Measurements from ENCODE around the gene SPAG16.
"Not testable (repeated sequence)": the region's sequence is repeated elsewhere in the genome, so short reads cannot be mapped to it uniquely, and the experiment has no call there.

SPAG16 gene

DNA sequence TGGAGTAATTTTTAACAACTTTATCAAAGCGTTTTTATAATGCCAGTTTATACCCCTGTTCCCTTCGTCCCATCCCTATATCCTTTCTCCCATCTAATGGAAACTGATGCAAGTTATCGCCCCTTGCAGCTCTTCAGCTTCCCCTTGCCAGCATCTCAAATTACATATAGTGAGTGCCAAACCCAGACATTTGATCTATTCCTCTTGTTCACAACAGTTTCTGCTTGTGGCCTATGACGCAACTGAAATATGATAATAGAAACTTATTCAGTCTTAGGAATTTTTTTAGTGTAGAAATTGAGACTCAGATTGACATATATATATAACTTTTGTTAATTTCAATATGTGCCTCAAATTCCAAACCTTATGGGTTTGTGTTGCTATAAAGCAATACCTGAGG lies 564.4 kb downstream of the SPAG16 start:
- no peak for DNase-seq
- in situ Hi-C loops (cut with HindIII; ENCODE audit: low pct_ligation_motif_present, low pct_unique_long_range_greater_than_20kb, low sequenced_read_pairs) = no loop called here

DNA sequence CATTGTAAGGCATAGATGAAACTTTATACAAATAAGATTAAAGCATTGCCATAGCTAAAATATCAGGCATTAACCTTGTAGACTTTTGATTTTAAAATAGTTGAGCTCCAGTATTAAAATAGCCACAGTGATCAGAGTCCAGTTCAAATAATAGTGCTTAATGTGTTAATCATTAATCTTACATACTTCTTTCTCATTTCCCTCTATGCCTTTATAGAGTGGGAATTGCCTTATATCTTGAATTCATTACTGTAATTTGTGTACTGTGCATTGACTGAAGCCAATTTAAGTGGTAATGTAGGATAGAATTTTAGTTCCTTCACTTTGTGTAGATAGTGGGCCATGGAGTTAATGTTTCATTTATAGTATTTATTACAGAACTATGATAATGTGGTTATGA lies 577.4 kb downstream of the SPAG16 start:
- in situ Hi-C loops (cut with HindIII; ENCODE audit: low pct_ligation_motif_present, low pct_unique_long_range_greater_than_20kb, low sequenced_read_pairs) = no loop called here

DNA sequence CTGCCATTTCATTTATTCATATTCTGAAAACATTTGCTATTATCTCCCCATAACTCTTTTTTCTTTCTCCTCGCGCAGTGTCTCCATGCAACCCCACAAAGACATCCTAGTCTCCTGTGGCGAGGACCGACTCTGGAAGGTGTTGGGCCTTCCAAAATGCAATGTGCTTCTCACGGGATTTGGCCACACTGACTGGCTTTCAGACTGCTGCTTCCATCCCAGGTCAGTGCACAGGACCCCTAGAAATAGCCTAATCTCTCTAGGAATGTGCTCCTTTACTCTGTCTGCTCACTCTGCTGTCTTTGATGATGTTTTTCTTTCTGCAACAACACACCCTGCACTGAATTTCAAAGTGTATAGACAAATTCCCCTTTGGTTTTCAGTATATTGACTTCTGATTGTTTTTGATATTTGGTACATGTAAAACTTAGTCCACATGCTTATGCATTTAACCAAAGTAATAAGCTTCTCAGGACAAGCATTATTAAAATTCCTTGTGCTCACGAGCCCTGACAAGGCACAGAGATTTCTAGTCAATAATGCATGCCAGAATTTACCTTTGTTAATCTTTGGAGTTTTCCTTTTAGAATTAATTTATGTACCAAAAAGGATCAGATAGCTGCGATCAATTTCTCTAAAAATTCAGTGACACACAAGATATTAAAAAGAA lies 578.3 kb downstream of the SPAG16 start:
- peak; percentile 11 for DNase-seq
- in situ Hi-C loops (cut with HindIII; ENCODE audit: low pct_ligation_motif_present, low pct_unique_long_range_greater_than_20kb, low sequenced_read_pairs) = no loop called here

More for the DNA sequence above, 577.4 kb downstream of the SPAG16 start:
- no peak for DNase-seq

DNA sequence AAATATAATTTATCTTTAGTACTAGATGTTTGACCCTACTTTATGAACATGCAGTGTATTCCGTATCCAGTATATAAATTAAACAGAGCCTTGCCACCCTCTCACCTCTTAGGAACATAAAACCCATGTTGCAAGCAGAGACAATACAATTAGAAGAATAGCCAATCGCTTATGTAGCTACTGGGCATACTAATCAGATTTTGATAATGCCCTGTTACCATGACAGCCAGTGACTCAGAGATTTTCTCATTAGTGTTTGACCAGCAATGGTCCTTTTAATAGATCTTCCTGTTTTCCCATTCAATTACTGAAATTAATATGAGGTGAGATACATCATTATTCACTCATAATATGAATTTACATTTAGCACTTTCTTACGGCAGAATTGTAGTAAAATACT lies 579.3 kb downstream of the SPAG16 start:
- in situ Hi-C loops (cut with HindIII; ENCODE audit: low pct_ligation_motif_present, low pct_unique_long_range_greater_than_20kb, low sequenced_read_pairs) = no loop called here
- DNase-seq = no peak

DNA sequence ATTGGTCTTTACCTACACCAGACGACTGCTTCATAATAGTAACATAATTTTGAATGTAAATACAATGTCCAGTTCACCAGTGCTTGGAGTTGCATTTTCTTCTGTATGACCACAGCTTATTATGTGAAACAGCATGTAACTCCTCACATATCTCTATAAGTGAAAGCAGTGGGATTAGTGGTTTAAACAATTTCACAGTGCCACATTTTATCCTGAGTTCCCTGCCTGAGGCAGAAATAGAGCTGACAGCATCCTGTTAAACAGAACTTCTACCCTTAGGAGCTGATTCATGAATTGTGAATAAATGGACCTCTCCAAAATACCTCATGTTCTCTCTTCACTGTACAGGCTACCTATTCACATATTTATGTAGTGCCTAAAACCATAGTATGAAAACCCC lies 584.3 kb downstream of the SPAG16 start:
- no peak for DNase-seq
- in situ Hi-C loops (cut with HindIII; ENCODE audit: low pct_ligation_motif_present, low pct_unique_long_range_greater_than_20kb, low sequenced_read_pairs) = no loop called here

DNA sequence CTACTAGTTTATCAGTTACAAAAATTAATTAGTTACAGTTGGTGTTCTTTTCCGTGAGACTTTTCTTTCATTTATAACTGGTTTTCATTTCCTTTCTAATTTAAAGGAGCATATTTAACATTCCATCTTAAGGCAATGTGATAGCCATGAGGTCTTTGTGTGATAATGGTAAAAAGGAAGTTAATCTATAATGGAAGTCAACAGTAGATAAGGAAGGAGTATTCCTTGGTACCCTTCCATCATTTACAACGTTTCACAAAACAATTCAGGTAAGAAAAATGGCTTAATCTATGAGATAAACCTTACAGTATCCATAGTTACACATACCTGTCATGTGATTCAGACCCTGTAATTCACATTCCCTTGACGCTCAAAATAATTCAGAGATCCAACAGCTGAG lies 601.2 kb downstream of the SPAG16 start:
- no peak for DNase-seq
- in situ Hi-C loops (cut with HindIII; ENCODE audit: low pct_ligation_motif_present, low pct_unique_long_range_greater_than_20kb, low sequenced_read_pairs) = no loop called here

DNA sequence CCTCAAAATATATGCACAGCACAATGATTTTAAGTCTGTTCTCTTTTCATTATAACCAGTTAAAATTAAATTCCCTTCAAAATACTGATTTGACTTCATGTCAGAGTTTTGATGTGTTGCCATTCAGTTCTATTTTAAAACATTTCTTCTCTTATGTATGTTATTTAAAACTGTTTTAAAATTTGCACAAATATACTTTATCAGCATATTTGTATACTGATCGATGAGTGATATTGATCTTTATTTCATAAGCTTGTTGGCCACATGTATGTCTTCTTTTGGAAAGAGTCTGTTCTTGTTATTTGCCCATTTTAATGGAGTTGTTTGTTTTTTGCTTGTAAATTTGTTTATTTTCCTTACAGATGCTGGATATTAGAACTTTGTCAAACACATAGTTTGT lies 630.2 kb downstream of the SPAG16 start:
- DNase-seq = no peak

DNA sequence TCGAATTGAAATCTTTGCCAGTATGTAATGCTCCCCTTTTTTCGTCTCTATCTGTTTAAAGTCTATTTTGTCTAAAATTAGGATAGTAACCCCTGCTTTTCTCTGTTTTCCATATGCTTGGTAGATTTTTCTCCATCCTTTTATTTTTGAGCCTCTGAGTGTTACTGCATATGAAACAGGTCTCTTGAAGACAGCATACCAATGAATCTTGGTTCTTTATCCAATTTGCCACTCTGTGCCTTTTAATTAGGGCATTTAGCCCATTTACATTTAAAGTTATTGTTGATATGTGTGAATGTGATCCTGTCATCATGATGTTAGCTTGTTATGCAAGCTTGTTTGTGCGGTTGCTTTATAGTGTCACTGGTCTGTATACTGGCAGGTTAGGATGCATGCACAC lies 635.8 kb downstream of the SPAG16 start:
- in situ Hi-C loops (cut with HindIII; ENCODE audit: low pct_ligation_motif_present, low pct_unique_long_range_greater_than_20kb, low sequenced_read_pairs) = no loop called here
- DNase-seq = no peak

More for the DNA sequence above, 630.2 kb downstream of the SPAG16 start:
- in situ Hi-C loops (cut with HindIII; ENCODE audit: low pct_ligation_motif_present, low pct_unique_long_range_greater_than_20kb, low sequenced_read_pairs) = no loop called here

DNA sequence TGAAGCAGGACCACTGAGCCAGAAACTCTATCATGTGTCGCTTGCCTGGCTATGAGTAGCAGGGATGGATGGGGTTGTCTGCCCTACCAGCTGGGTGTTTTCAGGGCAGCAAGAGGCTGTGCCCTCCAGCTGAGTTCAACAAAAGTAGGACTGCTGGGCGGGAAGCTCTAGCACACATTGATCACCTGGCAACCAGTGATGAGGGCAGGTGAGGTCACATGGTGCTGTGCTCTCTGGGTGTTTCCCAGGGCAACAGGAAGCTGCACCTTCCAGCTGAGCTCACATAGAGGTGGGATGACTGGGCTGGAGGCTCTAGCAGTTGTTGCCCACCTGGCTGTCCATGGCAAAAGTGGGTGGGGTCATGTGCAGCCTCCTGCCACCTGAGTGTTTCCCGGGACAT lies 639.3 kb downstream of the SPAG16 start:
- in situ Hi-C loops (cut with HindIII; ENCODE audit: low pct_ligation_motif_present, low pct_unique_long_range_greater_than_20kb, low sequenced_read_pairs) = no loop called here
- DNase-seq = no peak

DNA sequence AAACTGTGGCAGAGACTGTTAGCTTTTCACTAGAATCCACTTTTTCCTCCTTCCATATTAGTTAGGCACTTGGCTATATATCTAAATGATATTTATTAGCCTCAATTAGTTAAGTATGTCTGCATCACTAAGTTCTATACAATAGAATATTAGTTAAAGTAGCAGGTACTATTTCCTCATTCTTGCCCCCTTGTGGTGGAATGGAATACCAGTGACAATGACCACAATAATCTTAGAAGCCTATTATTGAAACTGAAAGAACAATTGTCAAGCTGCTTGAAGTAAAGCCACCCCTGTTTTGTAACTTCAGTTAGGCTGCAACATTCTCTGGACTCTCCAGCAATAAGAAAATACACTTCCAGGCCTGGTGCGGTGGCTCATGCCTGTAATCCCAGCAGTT lies 650.3 kb downstream of the SPAG16 start:
- in situ Hi-C loops (cut with HindIII; ENCODE audit: low pct_ligation_motif_present, low pct_unique_long_range_greater_than_20kb, low sequenced_read_pairs) = no loop called here

DNA sequence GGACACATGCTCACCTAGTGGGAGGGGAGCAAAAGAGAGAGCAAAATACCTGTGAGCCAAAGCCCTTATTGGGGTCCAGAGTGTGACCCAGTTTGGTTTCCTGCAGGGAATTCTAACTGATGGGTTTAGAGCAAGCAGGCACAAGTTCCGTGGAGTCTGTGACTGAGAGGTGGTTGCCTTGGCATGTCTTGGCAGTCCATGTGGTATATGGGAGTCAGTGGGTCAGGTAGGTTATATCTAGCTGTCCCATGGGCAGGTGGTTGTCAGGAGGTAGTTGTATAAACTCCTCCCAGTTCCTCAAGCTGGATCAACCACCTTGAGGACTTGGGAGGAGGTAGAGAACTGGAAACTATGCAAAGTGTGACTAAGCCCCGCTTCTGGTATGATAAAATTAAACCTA lies 673.8 kb downstream of the SPAG16 start:
- DNase-seq = no peak
- in situ Hi-C loops (cut with HindIII; ENCODE audit: low pct_ligation_motif_present, low pct_unique_long_range_greater_than_20kb, low sequenced_read_pairs) = no loop called here

More for the DNA sequence above, 650.3 kb downstream of the SPAG16 start:
- peak; percentile 37 for DNase-seq

DNA sequence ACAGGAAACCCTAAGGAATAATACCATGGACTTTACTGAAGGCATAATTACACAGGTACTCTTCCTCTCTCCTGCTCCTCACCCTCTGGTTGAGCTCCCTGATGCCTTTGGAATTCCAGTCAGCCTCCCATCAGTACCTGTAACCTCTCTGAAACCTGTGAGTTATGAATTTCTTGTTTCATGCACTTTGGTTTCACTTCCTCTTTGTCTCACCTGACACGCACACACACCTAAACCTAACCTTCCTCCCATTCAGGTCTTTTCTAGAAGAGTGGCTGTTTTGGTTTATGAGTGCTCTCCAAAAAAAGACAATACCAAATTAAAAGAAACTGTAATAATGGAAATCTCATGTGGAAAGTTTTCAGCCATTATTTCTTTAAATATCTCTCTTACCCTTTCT lies 675.3 kb downstream of the SPAG16 start:
- in situ Hi-C loops (cut with HindIII; ENCODE audit: low pct_ligation_motif_present, low pct_unique_long_range_greater_than_20kb, low sequenced_read_pairs) = no loop called here
- no peak for DNase-seq

DNA sequence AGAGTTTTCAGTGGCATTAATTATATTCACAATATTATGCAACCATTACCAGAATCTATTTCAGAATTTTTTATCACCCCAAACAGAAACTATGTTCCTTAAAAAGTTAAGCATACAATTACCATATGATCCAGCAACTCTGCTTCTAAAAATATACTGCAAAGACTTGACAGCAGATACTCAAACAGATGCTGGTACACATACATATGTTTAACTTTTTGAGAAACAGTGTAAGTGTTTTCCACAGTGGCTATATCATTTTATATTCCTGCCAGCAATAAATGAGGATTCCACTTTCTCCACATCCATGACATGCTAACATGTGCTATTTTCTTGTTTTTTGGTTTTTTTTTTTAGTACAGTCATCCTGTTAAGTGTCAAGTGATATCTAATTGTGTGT lies 687.3 kb downstream of the SPAG16 start:
- no peak for DNase-seq
- in situ Hi-C loops (cut with HindIII; ENCODE audit: low pct_ligation_motif_present, low pct_unique_long_range_greater_than_20kb, low sequenced_read_pairs) = no loop called here

DNA sequence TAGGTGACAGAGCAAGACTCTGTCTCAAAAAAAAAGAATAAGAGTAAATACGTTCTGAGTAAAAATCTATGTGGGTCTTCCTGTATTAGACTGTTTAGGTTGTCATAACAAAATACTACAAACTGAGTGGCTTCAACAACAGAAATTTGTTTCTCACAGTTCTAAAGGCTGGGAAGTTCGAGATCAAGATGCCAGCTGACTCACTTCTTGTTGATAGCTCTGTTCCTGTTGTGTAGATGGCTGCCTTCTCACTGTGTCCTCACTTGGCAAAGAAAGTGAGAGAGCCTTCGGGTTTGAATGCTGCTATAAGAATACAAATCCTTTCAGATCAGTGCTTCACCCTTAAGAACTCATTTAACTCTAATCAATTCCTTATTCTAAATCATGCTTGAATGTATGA lies 696.6 kb downstream of the SPAG16 start:
- in situ Hi-C loops (cut with HindIII; ENCODE audit: low pct_ligation_motif_present, low pct_unique_long_range_greater_than_20kb, low sequenced_read_pairs) = no loop called here
- DNase-seq = no peak

DNA sequence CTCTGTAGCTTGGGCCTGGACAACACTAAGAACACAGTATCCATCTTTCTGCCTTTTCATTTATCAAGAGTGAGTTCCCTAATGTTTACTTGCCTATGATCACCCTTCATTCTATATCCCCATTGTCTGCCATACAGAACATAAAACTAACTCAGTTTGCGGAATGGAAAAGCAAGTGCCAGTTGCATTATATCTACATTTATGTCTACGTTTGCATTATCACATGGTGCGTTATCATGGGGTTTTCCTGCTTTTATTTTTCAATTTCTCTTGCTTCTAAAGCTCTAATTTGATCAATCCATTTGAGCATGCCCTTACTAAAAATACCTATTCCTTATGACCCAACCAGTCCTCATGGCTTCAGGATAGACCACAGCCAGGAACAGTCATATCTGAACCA lies 704.9 kb downstream of the SPAG16 start:
- in situ Hi-C loops (cut with HindIII; ENCODE audit: low pct_ligation_motif_present, low pct_unique_long_range_greater_than_20kb, low sequenced_read_pairs) = no loop called here
- no peak for DNase-seq

DNA sequence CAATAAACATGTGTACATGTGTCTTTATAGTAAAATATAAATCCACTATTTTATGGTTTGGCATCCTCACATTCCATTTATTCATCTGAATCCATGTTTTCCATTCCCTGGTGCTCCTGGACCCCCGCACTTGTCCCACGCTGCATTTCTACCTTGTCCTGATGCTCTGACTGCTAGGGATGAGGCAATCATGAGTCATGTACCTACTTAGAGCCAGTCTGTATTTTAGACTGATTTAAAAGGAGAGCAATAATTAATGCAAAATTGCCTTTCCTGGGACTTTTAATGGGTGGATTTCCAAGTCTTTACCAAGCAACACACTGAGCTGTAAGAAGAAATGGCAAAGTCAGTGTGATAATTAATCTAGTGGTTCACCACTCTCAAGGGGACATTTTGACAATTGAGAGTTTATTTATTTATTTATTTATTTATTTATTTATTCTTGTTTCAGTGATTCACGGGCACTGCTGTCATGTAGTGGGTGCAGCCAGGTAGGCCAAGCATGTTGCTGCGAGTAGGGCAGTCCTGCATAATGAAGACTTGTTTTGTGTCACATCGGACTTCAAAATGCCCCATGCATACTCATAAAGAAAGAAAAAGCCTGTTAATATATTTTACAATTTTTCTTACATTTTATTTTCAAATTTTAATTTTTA lies 707.3 kb downstream of the SPAG16 start:
- in situ Hi-C loops (cut with HindIII; ENCODE audit: low pct_ligation_motif_present, low pct_unique_long_range_greater_than_20kb, low sequenced_read_pairs) = no loop called here
- no peak for DNase-seq

DNA sequence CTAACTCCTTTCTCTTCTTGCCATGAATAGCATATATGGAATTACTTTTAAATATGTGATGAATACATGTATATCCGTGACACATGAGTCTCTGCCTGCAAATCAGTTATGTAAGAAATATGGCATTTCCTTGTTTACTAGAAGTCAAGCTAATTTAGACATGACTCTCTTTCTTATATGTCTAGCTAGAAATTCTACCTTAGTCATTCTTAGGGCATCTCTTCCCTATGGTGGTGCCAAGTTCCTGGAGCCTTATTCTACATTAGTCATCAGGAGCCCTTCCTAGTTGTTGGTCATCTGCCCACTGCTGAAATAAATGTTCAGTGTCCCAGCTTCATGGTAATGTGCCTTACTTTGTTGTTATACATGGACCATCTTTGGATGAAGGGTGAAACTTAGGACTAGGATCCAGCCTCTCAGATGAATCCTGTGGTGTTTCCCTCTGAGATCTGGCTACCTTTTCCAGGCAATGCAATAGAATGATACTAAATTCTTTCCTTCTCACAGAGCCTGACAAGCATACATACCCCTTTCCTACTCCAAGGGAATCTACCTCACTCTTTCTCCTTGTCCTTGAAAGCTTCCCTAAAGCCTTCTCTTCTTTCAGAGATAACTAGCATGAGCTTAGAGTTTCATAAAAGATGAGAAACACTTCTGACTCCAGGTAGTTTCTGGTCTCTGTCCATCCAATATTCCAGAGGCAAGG lies 711.3 kb downstream of the SPAG16 start:
- DNase-seq = peak; percentile 89
- in situ Hi-C loops (cut with HindIII; ENCODE audit: low pct_ligation_motif_present, low pct_unique_long_range_greater_than_20kb, low sequenced_read_pairs) = no loop called here

DNA sequence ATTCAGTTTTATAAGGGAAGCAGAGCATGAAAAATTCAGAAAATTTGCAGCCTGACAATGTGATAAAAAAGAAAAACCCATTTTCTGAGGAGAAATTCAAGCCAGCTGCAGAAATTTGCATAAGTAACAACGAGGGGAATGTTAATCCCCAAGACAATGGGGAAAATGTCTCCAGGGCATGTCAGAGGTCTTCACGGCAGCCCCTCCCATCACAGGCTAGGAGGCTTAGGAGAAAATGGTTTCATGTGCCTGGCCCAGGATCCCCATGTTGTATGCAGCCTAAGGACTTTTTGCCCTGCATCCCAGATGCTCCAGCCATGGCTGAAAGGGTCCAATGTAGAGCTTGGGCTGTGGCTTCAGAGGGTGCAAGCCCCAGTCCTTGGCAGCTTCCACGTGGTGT lies 714.7 kb downstream of the SPAG16 start:
- DNase-seq; in situ Hi-C loops (cut with HindIII; ENCODE audit: low pct_ligation_motif_present, low pct_unique_long_range_greater_than_20kb, low sequenced_read_pairs): not testable (repeated sequence)

DNA sequence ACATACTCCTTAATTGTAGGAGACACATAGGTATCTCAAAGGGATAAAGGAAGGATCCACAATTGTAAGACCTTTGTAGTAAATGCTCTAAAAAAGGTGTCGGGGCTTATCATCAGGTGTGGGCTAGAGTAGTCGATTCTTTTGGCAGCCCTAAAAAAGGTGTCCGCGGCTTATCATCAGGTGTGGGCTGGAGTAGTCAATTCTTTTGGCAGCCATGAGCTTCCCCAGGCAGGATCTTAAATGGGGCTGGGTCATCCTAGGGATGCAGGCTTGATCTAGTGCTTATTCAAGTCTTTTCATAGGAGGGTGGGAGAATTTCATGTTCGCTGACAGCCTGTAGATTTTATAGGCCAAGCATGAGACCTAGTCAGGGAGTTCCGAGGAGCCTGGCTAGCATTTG lies 720.2 kb downstream of the SPAG16 start:
- in situ Hi-C loops (cut with HindIII; ENCODE audit: low pct_ligation_motif_present, low pct_unique_long_range_greater_than_20kb, low sequenced_read_pairs) = no loop called here
- no peak for DNase-seq

DNA sequence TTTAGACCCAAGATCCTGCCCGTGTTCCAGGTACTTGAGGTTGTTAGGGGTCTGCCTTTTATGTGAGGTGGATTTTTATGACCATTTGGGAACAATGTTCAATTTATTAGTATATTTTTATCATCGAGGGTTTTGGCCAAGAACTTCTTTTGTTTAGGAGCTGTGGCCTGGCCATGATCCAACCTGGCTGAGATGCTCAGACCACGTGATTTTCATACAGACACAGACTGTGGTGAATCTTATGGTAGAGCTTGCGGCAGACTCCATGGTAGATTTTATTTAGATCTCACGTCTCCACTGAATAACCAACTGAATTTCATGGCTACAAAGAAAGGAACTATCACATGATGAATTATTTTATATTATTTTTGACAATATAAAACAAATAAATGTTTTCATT lies 721.1 kb downstream of the SPAG16 start:
- in situ Hi-C loops (cut with HindIII; ENCODE audit: low pct_ligation_motif_present, low pct_unique_long_range_greater_than_20kb, low sequenced_read_pairs) = no loop called here
- no peak for DNase-seq

Data from ACHN (cell line).